Endothelial cell of umbilical vein (primary cell): ENCODE results near the gene KRTAP27-1.

Source experiments
- POLR2A ChIP-seq: IDR thresholded peaks from 2 replicates; pipeline ENCODE4 v1.6.1; 2012; ENCODE audit warnings: low read depth, mild to moderate bottlenecking, control low read depth, low read length
- TF ChIP-seq, protein P1 (sequence below), 2 donors: IDR thresholded peaks; 1 replicate in 1 of 2; 2 replicates in 1 of 2; pipeline ENCODE4 v1.5.1; 2011; ENCODE audit warnings: low read length in 2 of 2, mild to moderate bottlenecking in 2 of 2, moderate library complexity in 2 of 2, control low read depth in 1 of 2, inconsistent platforms in 1 of 2, low read depth in 1 of 2; ENCODE audit not compliant: insufficient read depth in 1 of 2; ENCODE audit errors: extremely low read depth in 1 of 2

DNA sequence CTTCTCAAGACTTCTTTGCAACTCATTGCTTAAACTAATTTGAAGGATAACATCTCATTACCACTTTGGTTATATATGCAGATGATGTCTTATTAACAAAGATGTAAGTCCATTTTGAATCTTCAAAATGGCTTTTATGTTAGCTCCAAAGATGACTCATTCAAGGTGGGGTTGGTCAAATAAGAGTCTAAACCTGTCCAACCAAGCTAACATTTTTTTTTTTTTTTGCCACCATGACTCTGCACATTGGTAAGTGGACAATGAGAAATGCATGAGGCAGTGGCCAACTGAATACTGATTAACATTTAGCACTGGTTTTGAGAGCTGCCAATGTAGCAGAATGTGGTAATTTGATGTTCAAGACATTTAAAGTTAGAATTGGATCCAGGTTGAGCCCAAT, 278 bp upstream of the KRTAP27-1 start:
- no peak for TF ChIP-seq POLR2A
- TF ChIP-seq, protein P1, sequence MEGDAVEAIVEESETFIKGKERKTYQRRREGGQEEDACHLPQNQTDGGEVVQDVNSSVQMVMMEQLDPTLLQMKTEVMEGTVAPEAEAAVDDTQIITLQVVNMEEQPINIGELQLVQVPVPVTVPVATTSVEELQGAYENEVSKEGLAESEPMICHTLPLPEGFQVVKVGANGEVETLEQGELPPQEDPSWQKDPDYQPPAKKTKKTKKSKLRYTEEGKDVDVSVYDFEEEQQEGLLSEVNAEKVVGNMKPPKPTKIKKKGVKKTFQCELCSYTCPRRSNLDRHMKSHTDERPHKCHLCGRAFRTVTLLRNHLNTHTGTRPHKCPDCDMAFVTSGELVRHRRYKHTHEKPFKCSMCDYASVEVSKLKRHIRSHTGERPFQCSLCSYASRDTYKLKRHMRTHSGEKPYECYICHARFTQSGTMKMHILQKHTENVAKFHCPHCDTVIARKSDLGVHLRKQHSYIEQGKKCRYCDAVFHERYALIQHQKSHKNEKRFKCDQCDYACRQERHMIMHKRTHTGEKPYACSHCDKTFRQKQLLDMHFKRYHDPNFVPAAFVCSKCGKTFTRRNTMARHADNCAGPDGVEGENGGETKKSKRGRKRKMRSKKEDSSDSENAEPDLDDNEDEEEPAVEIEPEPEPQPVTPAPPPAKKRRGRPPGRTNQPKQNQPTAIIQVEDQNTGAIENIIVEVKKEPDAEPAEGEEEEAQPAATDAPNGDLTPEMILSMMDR (IDR thresholded peaks at IDR 0.05; ENCODE audit: extremely low read depth in 1 of 2, insufficient read depth in 1 of 2, low read depth in 1 of 2, low read length in 2 of 2), result no peak
